ENCODE results near the gene EVA1B. TPM values are rescaled to one million over a fixed set of nuclear protein-coding genes. Genes with fewer than 3 reads are reported as not detected.
A peak's percentile ranks its signal among the peaks of the same experiment; 100 is the strongest.

Gene EVA1B
- total and polyA plus RNA-seq, 2 of the 4 experiments (the other 2 are of a cell fraction): 49.8 to 64.6 TPM

- no peak for ATAC-seq (ENCODE audit: low read depth)
- H2AFZ ChIP-seq (replicated peaks; ENCODE audit: low read length, poor library complexity): peak overlapping the region; percentile 97
- no peak overlapping the region for H2BK120ac ChIP-seq (ENCODE audit: low read depth, low read length)
- BruUV-seq (replicated peaks): no TSS peak
- peak overlapping the region; percentile 47; the same call in 1 of the 2 replicates for H3K27ac ChIP-seq (ENCODE audit: insufficient read depth, low read length)
- H2BK5ac ChIP-seq (ENCODE audit: low read depth, low read length, poor library complexity, severe bottlenecking): peak overlapping the region; percentile 67
- peak overlapping the region; percentile 80 for H3K4me2 ChIP-seq (ENCODE audit: low read depth, low read length)
- ChIA-PET CTCF (no interaction called here), POLR2A (ENCODE audit: unreplicated experiment) (no interaction called here)
- peaks cover 8% of the 10 kb centered on the region for H3K4me1 ChIP-seq (ENCODE audit: control insufficient read depth, insufficient read depth, low read length)
- in situ Hi-C loops (cut with MboI; ENCODE audit: low sequenced_read_pairs): no loop called here
- peak overlapping the region; percentile 91 for H3K23ac ChIP-seq (ENCODE audit: low read depth, low read length)
- dilution Hi-C loops (cut with HindIII; ENCODE audit: low sequenced_read_pairs, unreplicated experiment): no loop called here
- H3K9me1 ChIP-seq (ENCODE audit: insufficient read depth, low read length): peaks cover 8% of the 10 kb centered on the region
- peak overlapping the region; percentile 95 for H3K14ac ChIP-seq (replicated peaks; ENCODE audit: low read depth, low read length)
- no peak overlapping the region for H2BK20ac ChIP-seq (ENCODE audit: low read depth, low read length)
- peak overlapping the region; percentile 53; the same call in 1 of the 2 replicates for H4K91ac ChIP-seq (ENCODE audit: insufficient read depth, low read depth, low read length)
- H3K4ac ChIP-seq (ENCODE audit: low read depth, low read length): peak overlapping the region; percentile 88
- H2AK5ac ChIP-seq (ENCODE audit: low read depth, low read length): peak overlapping the region; percentile 88
- H3K4me3 ChIP-seq (ENCODE audit: insufficient read depth, low read depth, low read length): peak overlapping the region; percentile 61
- no peak for DNase-seq
- no peaks in the 10 kb centered on the region for H3K27me3 ChIP-seq (ENCODE audit: control insufficient read depth, insufficient read depth, low read length)
- peaks cover 21% of the 10 kb centered on the region for H3K36me3 ChIP-seq (ENCODE audit: control insufficient read depth, insufficient read depth, low read length)
- H3K18ac ChIP-seq (ENCODE audit: low read depth, low read length): no peak overlapping the region
- intact Hi-C loops (cut with micrococcal nuclease): loop anchor here (2.0 kb wide), 1 partner anchor 113 kb away; no protein-coding TSS in a partner anchor
- WGBS, 2 experiments (ENCODE audit: extremely low coverage in 2 of 2, insufficient read length in 1 of 2): 74% methylated on average over 5 of the region's 10 CpGs; no CpG with 5 or more reads in 1 of the 2 experiments
- 0 out of 2 replicates have a peak overlapping the region, but pooled peaks have one; percentile 19 for H4K5ac ChIP-seq (ENCODE audit: low read depth, low read length)
- 0 out of 2 replicates have a peak, but pooled peaks cover 3% of the 10 kb centered on the region for H4K20me1 ChIP-seq (ENCODE audit: insufficient read depth, low read length)
- H3K56ac ChIP-seq (ENCODE audit: extremely low read depth, insufficient read depth, low read length): no peak overlapping the region
- no peaks in the 10 kb centered on the region for H3K9me3 ChIP-seq (ENCODE audit: control insufficient read depth, insufficient read depth, low read length)
- H2AK9ac ChIP-seq (replicated peaks; ENCODE audit: low read depth, low read length, poor library complexity): peak overlapping the region; percentile 99
- H3K9ac ChIP-seq (ENCODE audit: low read depth, low read length): peak overlapping the region; percentile 76
- H2BK15ac ChIP-seq (ENCODE audit: low read depth, low read length): 0 out of 3 replicates have a peak overlapping the region, but pooled peaks have one; percentile 7
- peaks cover 13 to 43% of the 10 kb centered on the region in 2 experiments; a peak in 3 of 4 replicates for H3K79me1 ChIP-seq (ENCODE audit: low read depth in 1 of 2, low read length in 2 of 2)
- peak overlapping the region; percentile 7 to 87; a peak in 3 of 4 replicates for H4K8ac ChIP-seq (ENCODE audit: low read depth in 2 of 2, low read length in 2 of 2)
- TF ChIP-seq POLR2A (IDR thresholded peaks at IDR 0.05; ENCODE audit: low read depth, low read length): no peak
- no peak for TF ChIP-seq BHLHE40 (IDR thresholded peaks at IDR 0.05; ENCODE audit: low read depth, low read length)
- TF ChIP-seq RAD21 (IDR thresholded peaks at IDR 0.05; ENCODE audit: low read length): no peak
- no peak for TF ChIP-seq RFX5 (IDR thresholded peaks at IDR 0.05; ENCODE audit: low read depth, low read length)
- TF ChIP-seq NFE2L2 (IDR thresholded peaks at IDR 0.05; ENCODE audit: low read depth, low read length): no peak
- no peak for TF ChIP-seq FOS (IDR thresholded peaks at IDR 0.05; ENCODE audit: low read depth, low read length)
- TF ChIP-seq CHD1 (IDR thresholded peaks at IDR 0.05; ENCODE audit: low read depth, low read length): no peak
- TF ChIP-seq MAFK (IDR thresholded peaks at IDR 0.05; ENCODE audit: low read depth, low read length): no peak
- TF ChIP-seq MAZ (IDR thresholded peaks at IDR 0.05; ENCODE audit: borderline replicate concordance, low read depth, low read length): no peak
- TF ChIP-seq CTCF (conservative IDR thresholded peaks at IDR 0.05; ENCODE audit: low read depth, low read length): no peak
- TF ChIP-seq RCOR1 (IDR thresholded peaks at IDR 0.05; ENCODE audit: insufficient replicate concordance, low read length): no peak
- TF ChIP-seq MXI1 (IDR thresholded peaks at IDR 0.05; ENCODE audit: borderline replicate concordance, low read depth, low read length): no peak
- TF ChIP-seq USF2 (IDR thresholded peaks at IDR 0.05; ENCODE audit: low read depth, low read length): no peak
- TF ChIP-seq ELK1 (IDR thresholded peaks at IDR 0.05; ENCODE audit: borderline replicate concordance, low read depth, low read length): no peak
- TF ChIP-seq CEBPB (IDR thresholded peaks at IDR 0.05; ENCODE audit: low read depth, low read length): no peak
Observed at GRCh38 chr1:36307601-36308330, 15.7 kb downstream of the EVA1B start.

Measured in IMR-90 (cell line).